AG04449 (cell line): ENCODE results near the gene B4GALT1.

Experiments used
- CTCF ChIA-PET: fragments of 350-600 bp; formaldehyde crosslinking; extraction: SDS; loops from one replicate; lab custom pipeline; 2021; ENCODE audit warnings: antibody characterized with exemption; lab: Yijun Ruan, JAX
- POLR2A ChIA-PET: fragments of 400-600, 350-600 bp; formaldehyde crosslinking; extraction: SDS; loops from one replicate; lab custom pipeline; 2020; ENCODE audit warnings: antibody characterized with exemption, inconsistent platforms; lab: Yijun Ruan, JAX
- DNase-seq: peaks from one replicate; pipeline ENCODE4 v3.0.0-alpha.2; 2010; ENCODE audit warnings: low read depth, low spot score
- H3K4me3 ChIP-seq: 2 replicates; pipeline ENCODE4 v1.5.1; 2011; ENCODE audit warnings: low read depth, mild to moderate bottlenecking, control low read depth, low read length
- TF ChIP-seq, protein P1 (sequence below): IDR thresholded peaks from one replicate; pipeline ENCODE4 v1.5.1; 2011; ENCODE audit warnings: mild to moderate bottlenecking, moderate library complexity, low read length, control low read depth, inconsistent platforms; ENCODE audit not compliant: insufficient read depth; ENCODE audit errors: missing control alignments

Gene B4GALT1

DNA sequence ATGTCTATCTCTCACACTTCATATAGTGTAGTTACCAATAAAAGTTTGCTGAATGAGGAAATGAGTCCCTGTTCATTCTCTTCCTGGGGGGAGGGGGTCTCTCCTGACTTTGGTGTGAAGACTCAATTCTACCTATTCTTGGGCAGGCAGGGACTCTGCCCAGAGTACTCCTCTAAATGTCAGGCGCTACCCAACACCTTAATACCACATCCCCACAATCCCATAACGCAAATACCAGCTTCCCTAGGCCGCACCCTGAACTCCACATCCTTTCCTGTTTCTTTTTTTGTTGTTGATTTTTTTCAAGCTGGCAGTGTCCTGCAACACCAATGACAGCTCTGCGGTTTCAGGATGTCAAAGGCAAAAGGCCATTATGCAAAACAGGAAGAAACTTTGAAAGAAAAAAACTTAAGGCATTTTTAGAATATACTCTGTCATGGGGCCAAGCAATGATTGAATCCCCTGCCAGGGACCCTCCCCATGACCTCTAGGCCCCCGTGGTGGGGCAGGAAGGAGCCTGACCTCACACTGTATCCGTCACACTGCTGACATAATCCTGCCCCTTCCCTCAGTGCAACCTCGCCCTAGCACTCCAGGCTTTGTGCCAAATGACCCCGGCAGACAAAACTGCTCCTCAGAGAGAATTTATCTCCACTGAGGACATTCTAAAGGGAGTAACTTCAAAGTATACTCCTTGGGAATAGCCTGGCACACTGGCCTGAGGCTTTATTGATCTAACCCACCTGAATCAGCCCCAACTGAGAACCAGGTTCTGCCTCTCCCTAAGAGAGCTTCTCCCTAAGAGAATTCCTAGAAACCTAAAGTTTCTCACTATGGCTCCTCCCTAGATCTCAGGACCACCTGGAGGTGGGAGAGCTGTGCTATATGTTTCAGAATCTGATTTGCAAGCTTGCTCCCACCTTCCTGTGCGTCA, 8.0 kb downstream of the B4GALT1 start:
- DNase-seq, result no peak
- TF ChIP-seq, protein P1, sequence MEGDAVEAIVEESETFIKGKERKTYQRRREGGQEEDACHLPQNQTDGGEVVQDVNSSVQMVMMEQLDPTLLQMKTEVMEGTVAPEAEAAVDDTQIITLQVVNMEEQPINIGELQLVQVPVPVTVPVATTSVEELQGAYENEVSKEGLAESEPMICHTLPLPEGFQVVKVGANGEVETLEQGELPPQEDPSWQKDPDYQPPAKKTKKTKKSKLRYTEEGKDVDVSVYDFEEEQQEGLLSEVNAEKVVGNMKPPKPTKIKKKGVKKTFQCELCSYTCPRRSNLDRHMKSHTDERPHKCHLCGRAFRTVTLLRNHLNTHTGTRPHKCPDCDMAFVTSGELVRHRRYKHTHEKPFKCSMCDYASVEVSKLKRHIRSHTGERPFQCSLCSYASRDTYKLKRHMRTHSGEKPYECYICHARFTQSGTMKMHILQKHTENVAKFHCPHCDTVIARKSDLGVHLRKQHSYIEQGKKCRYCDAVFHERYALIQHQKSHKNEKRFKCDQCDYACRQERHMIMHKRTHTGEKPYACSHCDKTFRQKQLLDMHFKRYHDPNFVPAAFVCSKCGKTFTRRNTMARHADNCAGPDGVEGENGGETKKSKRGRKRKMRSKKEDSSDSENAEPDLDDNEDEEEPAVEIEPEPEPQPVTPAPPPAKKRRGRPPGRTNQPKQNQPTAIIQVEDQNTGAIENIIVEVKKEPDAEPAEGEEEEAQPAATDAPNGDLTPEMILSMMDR, result no peak
- ChIA-PET CTCF (interaction anchor here (1.0 to 2.1 kb wide), 5 partner anchors 13 to 79 kb away, joined by 3 to 7 read pairs (median 3); no protein-coding TSS in a partner anchor), POLR2A (interaction anchor here (0.9 to 4.6 kb wide), 2 partner anchors 8 to 115 kb away, joined by 3 to 39 read pairs; no protein-coding TSS in a partner anchor)
- no peak overlapping the region for H3K4me3 ChIP-seq

DNA sequence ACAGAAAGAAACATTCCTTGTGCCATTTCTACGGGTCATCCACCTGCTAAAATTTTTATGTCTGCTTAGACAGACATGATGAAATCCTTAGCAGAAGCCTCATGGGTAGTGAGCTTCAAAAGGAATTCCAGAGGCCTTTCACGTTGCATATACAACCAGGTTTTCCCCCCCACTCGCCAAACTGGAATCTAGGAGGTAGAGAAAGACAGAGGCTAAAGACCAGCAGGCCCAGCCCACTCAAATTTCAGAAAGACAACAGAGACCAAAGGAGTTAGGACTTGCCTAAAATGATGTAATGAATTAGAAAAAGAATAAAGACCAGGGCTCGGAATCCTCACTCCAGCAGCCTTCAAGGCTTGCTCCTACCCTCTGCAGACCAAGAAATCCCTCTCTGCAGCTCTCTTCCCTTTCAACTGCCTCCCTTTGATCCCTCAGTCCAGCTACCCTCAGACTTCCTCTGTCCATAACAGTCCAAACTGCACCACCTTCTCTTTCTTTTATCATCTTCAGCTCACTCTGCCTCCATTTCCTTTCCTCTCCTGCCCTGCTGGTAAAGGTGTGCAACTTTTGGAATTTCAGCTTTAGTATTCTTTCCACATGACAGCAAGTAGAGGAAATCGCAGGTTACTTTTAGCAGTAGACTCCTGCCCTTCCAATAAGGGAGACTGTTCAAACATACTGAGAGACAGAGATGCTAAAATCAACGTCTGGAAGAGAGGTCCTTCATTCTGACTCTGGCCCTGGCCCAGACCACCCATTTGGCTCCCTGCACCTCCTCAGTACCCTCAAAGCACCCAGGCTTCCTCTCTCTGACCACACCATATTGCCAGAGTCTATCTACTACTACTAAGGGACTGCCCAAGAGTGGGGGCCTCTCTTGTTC, 8.9 kb downstream of the B4GALT1 start:
- no peak overlapping the region for H3K4me3 ChIP-seq
- TF ChIP-seq, protein P1, result no peak
- ChIA-PET CTCF (interaction anchor here (1.3 to 2.1 kb wide), 3 partner anchors 12 to 68 kb away, joined by 3 to 7 read pairs (median 4); no protein-coding TSS in a partner anchor), POLR2A (interaction anchor here (0.6 to 1.5 kb wide), 2 partner anchors 9 to 18 kb away, joined by 3 to 12 read pairs; partner anchors contain the start of gene B4GALT1)
- DNase-seq, result no peak

DNA sequence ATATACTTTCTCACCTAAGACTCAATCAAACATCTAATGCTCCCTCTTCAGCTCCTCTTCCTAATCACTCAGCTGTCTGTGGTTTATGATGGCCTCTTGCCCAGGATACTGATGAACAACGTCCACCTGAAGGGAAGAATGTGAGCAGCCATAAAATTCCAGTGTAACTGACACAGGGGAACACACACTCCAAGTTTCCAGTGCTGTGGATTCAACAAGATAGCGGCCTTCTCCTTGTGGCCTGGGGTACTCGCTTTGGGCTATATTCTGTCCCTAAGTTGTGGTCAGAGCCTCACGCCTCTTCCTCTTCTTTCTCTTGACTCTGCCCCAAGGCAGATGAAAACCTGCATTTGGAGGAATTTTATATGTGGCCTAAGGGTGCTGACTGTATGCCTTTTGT, 11.7 kb downstream of the B4GALT1 start:
- CTCF ChIA-PET, result no interaction called here
- DNase-seq, result no peak
- POLR2A ChIA-PET, result no interaction called here
- no peak overlapping the region for H3K4me3 ChIP-seq
- TF ChIP-seq, protein P1, result no peak

DNA sequence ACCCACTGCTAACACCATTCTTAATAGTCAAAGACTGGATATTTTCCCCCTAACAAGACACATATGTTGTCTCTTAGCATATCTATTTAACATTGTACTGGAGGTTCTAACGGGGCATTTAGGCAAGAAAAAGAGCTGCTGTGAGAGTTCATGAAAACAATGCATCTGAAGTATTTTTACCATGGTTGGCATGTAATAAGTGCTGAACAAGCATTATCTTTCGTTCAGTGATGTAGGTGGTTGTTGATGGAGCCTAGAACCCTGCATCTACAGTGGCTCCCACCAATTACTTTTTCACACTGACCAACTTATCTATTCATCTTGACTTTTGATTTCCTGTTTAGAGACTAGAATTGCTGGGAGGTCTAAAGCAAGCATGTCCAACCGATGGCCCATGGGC, 12.8 kb downstream of the B4GALT1 start:
- TF ChIP-seq, protein P1, result no peak
- H3K4me3 ChIP-seq, result no peak overlapping the region
- ChIA-PET POLR2A (no interaction called here), CTCF (no interaction called here)
- no peak for DNase-seq

DNA sequence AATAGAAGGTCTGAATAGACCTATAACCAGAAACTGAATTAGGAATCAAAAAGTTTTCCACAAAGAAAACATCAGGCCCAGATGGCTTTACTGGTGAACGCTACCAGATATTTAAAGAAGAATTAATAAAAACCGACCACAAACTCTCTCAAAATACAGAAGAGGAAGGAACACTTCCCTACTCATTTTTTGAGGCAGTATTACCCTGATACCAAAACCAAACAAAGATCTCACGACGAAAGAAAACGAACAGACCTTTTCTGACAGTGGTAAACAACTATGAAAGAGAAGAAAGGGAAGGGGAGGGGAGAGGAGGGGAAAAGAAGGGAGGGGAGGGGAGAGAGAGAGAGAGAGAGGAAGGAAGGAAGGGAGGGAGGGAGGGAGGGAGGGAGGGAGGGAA, 13.5 kb downstream of the B4GALT1 start:
- TF ChIP-seq, protein P1, result no peak
- POLR2A ChIA-PET, result no interaction called here
- no peak for DNase-seq
- H3K4me3 ChIP-seq, result no peak overlapping the region
- CTCF ChIA-PET, result no interaction called here

DNA sequence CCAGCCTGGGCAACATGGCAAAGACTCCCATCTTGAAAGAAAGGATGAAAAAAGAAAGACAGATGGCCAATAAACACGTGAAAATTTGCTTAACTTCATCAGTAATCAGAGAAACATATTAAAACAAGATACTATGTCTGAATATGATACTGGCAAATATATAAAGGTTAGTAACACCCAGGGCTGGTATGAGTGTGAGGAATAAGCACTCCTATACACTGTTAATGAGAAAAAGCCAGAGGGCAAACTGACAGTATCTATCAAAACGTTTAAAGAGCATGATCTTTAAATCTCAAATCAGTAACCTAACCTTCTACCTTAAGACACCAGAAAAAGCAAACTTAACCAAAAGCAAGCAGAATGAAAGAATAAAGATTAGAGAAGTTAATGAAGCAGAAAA, 14.1 kb downstream of the B4GALT1 start:
- TF ChIP-seq, protein P1, result no peak
- CTCF ChIA-PET, result interaction anchor here (2.9 kb wide), 1 partner anchor 8 kb away, joined by 13 read pairs; no protein-coding TSS in a partner anchor
- POLR2A ChIA-PET, result no interaction called here

More for the DNA sequence above, 14.1 kb downstream of the B4GALT1 start:
- DNase-seq, result no peak
- no peak overlapping the region for H3K4me3 ChIP-seq
